GM23338 (cell line): ENCODE measurements around the gene MAGI1.

Experiments used
- CREB1 ChIP-seq: fragments of 250-450 bp; sonication (Bioruptor Pico); IDR thresholded peaks from 2 replicates; pipeline ENCODE4 v1.5.0; 2020; ENCODE audit warnings: low read depth, mild to moderate bottlenecking, moderate library complexity
- CTCF ChIP-seq, 2 experiments: fragments of 200-600 bp in 1 of 2; sonication (generic) in 1 of 2; conservative IDR thresholded peaks; 2 replicates each; pipeline versions ENCODE4 v1.5.1 to v1.6.1; 2016 to 2017; ENCODE audit warnings: antibody characterized with exemption in 2 of 2, low read depth in 2 of 2, mild to moderate bottlenecking in 2 of 2, moderate library complexity in 1 of 2
- ETS1 ChIP-seq: IDR thresholded peaks from 2 replicates; pipeline ENCODE4 v1.6.1; 2016; ENCODE audit warnings: antibody characterized with exemption
- EZH2 ChIP-seq: fragments of 200-600 bp; sonication (generic); IDR thresholded peaks from one replicate; pipeline ENCODE4 v1.8.0; 2017; ENCODE audit warnings: antibody characterized with exemption, mild to moderate bottlenecking, low read depth; ENCODE audit not compliant: unreplicated experiment
- EZH2phosphoT487 ChIP-seq: fragments of 200-600 bp; sonication (generic); IDR thresholded peaks from one replicate; pipeline ENCODE4 v1.8.1; 2018; ENCODE audit warnings: antibody characterized with exemption; ENCODE audit not compliant: unreplicated experiment
- JUNB ChIP-seq: IDR thresholded peaks from one replicate; pipeline ENCODE4 v1.6.1; 2016; ENCODE audit warnings: antibody characterized with exemption; ENCODE audit not compliant: unreplicated experiment
- POLR2AphosphoS5 ChIP-seq: IDR thresholded peaks from 2 replicates; pipeline ENCODE4 v1.6.1; 2016; ENCODE audit warnings: antibody characterized with exemption, low read depth
- STAT1 ChIP-seq: IDR thresholded peaks from one replicate; pipeline ENCODE4 v1.6.1; 2016; ENCODE audit warnings: antibody characterized with exemption; ENCODE audit not compliant: unreplicated experiment
- ZNF114 ChIP-seq: fragments of 250-450 bp; sonication (Bioruptor Pico); IDR thresholded peaks from 2 replicates; pipeline ENCODE4 v1.5.0; 2020; ENCODE audit warnings: mild to moderate bottlenecking, moderate library complexity
- ZNF331 ChIP-seq: fragments of 250-450 bp; sonication (Bioruptor Pico); IDR thresholded peaks from 2 replicates; pipeline ENCODE4 v1.5.0; 2020; ENCODE audit warnings: low read depth, mild to moderate bottlenecking, moderate library complexity
- TF ChIP-seq, protein P1 (sequence below): IDR thresholded peaks from one replicate; pipeline ENCODE4 v1.6.1; 2018; ENCODE audit warnings: antibody characterized with exemption; ENCODE audit not compliant: unreplicated experiment

DNA sequence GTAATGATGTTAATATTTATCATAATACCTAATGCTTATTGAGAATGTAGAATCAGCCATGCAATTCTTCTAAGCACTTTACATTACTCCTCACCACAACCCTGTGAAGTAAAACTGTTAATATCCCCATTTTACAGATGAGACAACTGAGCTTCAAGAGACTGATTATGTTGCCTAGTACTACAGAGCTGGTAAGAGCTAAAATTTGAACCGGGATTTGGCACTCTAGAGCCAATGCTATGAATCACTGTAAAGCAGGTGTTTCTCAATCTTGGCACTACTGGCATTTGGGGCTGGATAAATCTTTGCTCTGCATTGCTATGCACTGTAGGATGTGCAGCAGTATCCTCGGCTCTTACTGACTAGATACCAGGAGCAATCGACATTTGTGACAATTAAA lies 367.7 kb downstream of the MAGI1 start:
- TF ChIP-seq CTCF (conservative IDR thresholded peaks at IDR 0.05; ENCODE audit: low read depth in 2 of 2) (no peak), POLR2AphosphoS5 (no peak), EZH2phosphoT487 (no peak), CREB1 (CRISPR knock-in tag) (no peak), JUNB (no peak), EZH2 (no peak), STAT1 (no peak), ZNF114 (CRISPR knock-in tag) (no peak), ETS1 (no peak), ZNF331 (CRISPR knock-in tag) (no peak)
- TF ChIP-seq, protein P1, sequence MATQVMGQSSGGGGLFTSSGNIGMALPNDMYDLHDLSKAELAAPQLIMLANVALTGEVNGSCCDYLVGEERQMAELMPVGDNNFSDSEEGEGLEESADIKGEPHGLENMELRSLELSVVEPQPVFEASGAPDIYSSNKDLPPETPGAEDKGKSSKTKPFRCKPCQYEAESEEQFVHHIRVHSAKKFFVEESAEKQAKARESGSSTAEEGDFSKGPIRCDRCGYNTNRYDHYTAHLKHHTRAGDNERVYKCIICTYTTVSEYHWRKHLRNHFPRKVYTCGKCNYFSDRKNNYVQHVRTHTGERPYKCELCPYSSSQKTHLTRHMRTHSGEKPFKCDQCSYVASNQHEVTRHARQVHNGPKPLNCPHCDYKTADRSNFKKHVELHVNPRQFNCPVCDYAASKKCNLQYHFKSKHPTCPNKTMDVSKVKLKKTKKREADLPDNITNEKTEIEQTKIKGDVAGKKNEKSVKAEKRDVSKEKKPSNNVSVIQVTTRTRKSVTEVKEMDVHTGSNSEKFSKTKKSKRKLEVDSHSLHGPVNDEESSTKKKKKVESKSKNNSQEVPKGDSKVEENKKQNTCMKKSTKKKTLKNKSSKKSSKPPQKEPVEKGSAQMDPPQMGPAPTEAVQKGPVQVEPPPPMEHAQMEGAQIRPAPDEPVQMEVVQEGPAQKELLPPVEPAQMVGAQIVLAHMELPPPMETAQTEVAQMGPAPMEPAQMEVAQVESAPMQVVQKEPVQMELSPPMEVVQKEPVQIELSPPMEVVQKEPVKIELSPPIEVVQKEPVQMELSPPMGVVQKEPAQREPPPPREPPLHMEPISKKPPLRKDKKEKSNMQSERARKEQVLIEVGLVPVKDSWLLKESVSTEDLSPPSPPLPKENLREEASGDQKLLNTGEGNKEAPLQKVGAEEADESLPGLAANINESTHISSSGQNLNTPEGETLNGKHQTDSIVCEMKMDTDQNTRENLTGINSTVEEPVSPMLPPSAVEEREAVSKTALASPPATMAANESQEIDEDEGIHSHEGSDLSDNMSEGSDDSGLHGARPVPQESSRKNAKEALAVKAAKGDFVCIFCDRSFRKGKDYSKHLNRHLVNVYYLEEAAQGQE, result no peak
